ENCODE data around the gene NPR1. TPM values are rescaled to one million over a fixed set of nuclear protein-coding genes. Genes with fewer than 3 reads are reported as not detected.

The NPR1 gene
- total and polyA plus RNA-seq, 4 donors: 2.8 to 15.8 (median 8.7) TPM

DNA sequence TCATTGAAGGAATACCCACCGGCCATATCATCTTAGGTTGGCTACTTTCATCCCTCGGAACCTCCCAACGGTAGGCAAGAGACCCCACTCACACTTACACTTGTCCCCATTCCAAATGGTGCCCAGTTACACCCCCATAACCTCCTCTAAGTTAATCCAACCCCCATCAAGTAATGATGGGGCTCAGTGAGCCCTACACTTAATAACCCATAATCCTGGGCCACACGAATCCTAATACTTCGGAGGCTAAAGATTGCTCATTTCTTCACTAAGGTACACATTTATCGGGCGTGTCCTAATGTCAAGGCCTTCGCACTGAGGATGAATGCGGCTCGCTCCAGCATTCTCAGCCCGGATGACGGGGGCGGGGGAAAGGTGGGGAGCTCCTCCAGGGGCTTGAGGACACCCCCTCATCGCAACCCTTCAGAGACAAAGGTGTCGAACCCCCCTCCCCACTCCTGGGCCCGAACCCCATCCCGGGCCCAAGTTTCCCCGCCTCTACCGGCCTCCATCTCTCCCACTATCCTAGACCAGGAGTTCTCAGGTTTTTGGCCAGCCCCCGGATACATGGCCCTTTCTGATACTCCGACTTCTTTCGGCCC is 8.1 kb upstream of the NPR1 start:
- peaks cover 10 to 28% (median 25%) of the 10 kb centered on the region in 4 donors for H3K36me3 ChIP-seq (ENCODE audit: control insufficient read depth in 4 of 4, insufficient read depth in 3 of 4, low read depth in 1 of 4, low read length in 3 of 4)
- H3K9ac ChIP-seq (ENCODE audit: low read depth in 1 of 2, low read length in 2 of 2): peak overlapping the region; percentile 89 to 96
- peak overlapping the region; percentile 79 to 89 for H3K27ac ChIP-seq (ENCODE audit: low read depth in 1 of 2, low read length in 2 of 2)
- peak overlapping the region; percentile 70 to 99 (median 94) for H3K4me3 ChIP-seq (ENCODE audit: low read depth in 1 of 3, low read length in 3 of 3)
- TF ChIP-seq HNF4G (IDR thresholded peaks at IDR 0.05) (no peak), JUND (IDR thresholded peaks at IDR 0.05) (no peak), SP1 (IDR thresholded peaks at IDR 0.05) (no peak), TAF1 (conservative IDR thresholded peaks at IDR 0.05) (no peak)
- TF ChIP-seq, protein P1, sequence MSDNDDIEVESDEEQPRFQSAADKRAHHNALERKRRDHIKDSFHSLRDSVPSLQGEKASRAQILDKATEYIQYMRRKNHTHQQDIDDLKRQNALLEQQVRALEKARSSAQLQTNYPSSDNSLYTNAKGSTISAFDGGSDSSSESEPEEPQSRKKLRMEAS (IDR thresholded peaks at IDR 0.05): no peak
- TF ChIP-seq, protein P2, sequence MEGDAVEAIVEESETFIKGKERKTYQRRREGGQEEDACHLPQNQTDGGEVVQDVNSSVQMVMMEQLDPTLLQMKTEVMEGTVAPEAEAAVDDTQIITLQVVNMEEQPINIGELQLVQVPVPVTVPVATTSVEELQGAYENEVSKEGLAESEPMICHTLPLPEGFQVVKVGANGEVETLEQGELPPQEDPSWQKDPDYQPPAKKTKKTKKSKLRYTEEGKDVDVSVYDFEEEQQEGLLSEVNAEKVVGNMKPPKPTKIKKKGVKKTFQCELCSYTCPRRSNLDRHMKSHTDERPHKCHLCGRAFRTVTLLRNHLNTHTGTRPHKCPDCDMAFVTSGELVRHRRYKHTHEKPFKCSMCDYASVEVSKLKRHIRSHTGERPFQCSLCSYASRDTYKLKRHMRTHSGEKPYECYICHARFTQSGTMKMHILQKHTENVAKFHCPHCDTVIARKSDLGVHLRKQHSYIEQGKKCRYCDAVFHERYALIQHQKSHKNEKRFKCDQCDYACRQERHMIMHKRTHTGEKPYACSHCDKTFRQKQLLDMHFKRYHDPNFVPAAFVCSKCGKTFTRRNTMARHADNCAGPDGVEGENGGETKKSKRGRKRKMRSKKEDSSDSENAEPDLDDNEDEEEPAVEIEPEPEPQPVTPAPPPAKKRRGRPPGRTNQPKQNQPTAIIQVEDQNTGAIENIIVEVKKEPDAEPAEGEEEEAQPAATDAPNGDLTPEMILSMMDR (IDR thresholded peaks at IDR 0.05; ENCODE audit: low read depth, low read length, missing input control): no peak
- 2% methylated on average over 22 of the region's 22 CpGs for WGBS
- no peaks in the 10 kb centered on the region for H3K9me3 ChIP-seq (ENCODE audit: control insufficient read depth in 4 of 4, low read length in 3 of 4)
- no peaks in the 10 kb centered on the region for H3K27me3 ChIP-seq (ENCODE audit: control insufficient read depth in 4 of 4, insufficient read depth in 4 of 4, low read length in 3 of 4)
- H3K4me1 ChIP-seq (ENCODE audit: control insufficient read depth in 4 of 4, insufficient read depth in 4 of 4, low read length in 3 of 4): peaks cover 7 to 26% (median 23%) of the 10 kb centered on the region in 4 donors
- DNase-seq (ENCODE audit: low spot score): no peak

DNA sequence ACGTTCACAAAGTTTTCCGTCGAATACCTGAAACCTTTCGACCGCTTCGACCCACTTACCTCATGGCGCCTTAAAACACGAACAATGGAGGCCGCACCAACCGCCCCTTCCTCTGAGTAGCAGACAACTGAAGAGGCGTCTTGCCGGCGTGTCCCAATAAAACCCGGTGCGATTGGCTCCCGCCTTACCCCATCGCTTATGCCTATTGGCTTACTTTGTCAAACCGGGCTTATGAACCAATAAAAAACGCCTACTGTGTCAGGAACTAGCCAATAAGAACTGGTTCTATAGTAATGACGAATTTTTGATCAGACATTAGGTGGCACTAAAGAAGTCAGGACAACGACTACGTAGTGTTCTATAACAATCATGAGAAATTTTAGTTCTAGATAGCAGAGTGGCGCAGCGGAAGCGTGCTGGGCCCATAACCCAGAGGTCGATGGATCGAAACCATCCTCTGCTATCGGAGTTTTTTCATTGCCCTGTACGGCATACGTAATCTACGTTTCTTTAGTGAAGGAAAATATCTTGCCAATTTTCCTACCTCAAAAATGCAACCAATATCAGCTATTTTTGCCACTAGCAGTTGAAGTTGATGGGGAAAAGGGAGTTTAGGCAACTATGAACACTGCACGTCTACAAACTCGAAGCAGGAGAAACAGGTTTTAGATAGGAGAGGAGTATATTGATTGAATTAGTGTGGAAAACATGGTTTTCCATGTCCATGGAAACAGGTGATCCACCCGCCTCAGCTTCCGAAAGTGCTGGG is 7.4 kb upstream of the NPR1 start, which contains the start of gene ILF2:
TSS of gene ILF2 (minus strand) at position 135 of the 769 bp plus-strand sequence. CDS start at position 64, 71 bp downstream.
- Histone ChIP-seq H3K36me3 (ENCODE audit: control insufficient read depth in 4 of 4, insufficient read depth in 3 of 4, low read depth in 1 of 4, low read length in 3 of 4) (peaks cover 10 to 21% (median 19%) of the 10 kb centered on the region in 4 donors), H3K27me3 (ENCODE audit: control insufficient read depth in 4 of 4, insufficient read depth in 4 of 4, low read length in 3 of 4) (no peaks in the 10 kb centered on the region), H3K27ac (ENCODE audit: low read depth in 1 of 2, low read length in 2 of 2) (peak within 1 kb of the TSS; percentile 89 to 94), H3K4me3 (ENCODE audit: low read depth in 1 of 3, low read length in 3 of 3) (peak within 1 kb of the TSS; percentile 70 to 99 (median 94)), H3K9ac (ENCODE audit: low read depth in 1 of 2, low read length in 2 of 2) (peak within 1 kb of the TSS; percentile 89 to 96), H3K9me3 (ENCODE audit: control insufficient read depth in 4 of 4, low read length in 3 of 4) (no peaks in the 10 kb centered on the region), H3K4me1 (ENCODE audit: control insufficient read depth in 4 of 4, insufficient read depth in 4 of 4, low read length in 3 of 4) (peaks cover 7 to 19% (median 16%) of the 10 kb centered on the region in 4 donors)
- TF ChIP-seq, protein P1 (IDR thresholded peaks at IDR 0.05): peak; percentile 93
- TF ChIP-seq, protein P2 (IDR thresholded peaks at IDR 0.05; ENCODE audit: low read depth, low read length, missing input control): no peak
- TF ChIP-seq RXRA (IDR thresholded peaks at IDR 0.05): peak; percentile 53 to 67
- TF ChIP-seq, protein P3, sequence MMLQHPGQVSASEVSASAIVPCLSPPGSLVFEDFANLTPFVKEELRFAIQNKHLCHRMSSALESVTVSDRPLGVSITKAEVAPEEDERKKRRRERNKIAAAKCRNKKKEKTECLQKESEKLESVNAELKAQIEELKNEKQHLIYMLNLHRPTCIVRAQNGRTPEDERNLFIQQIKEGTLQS (IDR thresholded peaks at IDR 0.05): peak; percentile 100
- TF ChIP-seq, protein P4, sequence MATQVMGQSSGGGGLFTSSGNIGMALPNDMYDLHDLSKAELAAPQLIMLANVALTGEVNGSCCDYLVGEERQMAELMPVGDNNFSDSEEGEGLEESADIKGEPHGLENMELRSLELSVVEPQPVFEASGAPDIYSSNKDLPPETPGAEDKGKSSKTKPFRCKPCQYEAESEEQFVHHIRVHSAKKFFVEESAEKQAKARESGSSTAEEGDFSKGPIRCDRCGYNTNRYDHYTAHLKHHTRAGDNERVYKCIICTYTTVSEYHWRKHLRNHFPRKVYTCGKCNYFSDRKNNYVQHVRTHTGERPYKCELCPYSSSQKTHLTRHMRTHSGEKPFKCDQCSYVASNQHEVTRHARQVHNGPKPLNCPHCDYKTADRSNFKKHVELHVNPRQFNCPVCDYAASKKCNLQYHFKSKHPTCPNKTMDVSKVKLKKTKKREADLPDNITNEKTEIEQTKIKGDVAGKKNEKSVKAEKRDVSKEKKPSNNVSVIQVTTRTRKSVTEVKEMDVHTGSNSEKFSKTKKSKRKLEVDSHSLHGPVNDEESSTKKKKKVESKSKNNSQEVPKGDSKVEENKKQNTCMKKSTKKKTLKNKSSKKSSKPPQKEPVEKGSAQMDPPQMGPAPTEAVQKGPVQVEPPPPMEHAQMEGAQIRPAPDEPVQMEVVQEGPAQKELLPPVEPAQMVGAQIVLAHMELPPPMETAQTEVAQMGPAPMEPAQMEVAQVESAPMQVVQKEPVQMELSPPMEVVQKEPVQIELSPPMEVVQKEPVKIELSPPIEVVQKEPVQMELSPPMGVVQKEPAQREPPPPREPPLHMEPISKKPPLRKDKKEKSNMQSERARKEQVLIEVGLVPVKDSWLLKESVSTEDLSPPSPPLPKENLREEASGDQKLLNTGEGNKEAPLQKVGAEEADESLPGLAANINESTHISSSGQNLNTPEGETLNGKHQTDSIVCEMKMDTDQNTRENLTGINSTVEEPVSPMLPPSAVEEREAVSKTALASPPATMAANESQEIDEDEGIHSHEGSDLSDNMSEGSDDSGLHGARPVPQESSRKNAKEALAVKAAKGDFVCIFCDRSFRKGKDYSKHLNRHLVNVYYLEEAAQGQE (IDR thresholded peaks at IDR 0.05): peak; percentile 44
- TF ChIP-seq HNF4G (IDR thresholded peaks at IDR 0.05): no peak
- no peak for TF ChIP-seq FOXA2 (IDR thresholded peaks at IDR 0.05)
- TF ChIP-seq FOXA1 (IDR thresholded peaks at IDR 0.05): peak; percentile 43
- peak; percentile 25 to 37 for TF ChIP-seq RAD21 (IDR thresholded peaks at IDR 0.05)
- peak; percentile 19 to 60 for TF ChIP-seq JUND (IDR thresholded peaks at IDR 0.05)
- peak; percentile 55 for TF ChIP-seq TAF1 (conservative IDR thresholded peaks at IDR 0.05)
- peak; percentile 98 for TF ChIP-seq SP1 (IDR thresholded peaks at IDR 0.05)
- TF ChIP-seq, protein P5, sequence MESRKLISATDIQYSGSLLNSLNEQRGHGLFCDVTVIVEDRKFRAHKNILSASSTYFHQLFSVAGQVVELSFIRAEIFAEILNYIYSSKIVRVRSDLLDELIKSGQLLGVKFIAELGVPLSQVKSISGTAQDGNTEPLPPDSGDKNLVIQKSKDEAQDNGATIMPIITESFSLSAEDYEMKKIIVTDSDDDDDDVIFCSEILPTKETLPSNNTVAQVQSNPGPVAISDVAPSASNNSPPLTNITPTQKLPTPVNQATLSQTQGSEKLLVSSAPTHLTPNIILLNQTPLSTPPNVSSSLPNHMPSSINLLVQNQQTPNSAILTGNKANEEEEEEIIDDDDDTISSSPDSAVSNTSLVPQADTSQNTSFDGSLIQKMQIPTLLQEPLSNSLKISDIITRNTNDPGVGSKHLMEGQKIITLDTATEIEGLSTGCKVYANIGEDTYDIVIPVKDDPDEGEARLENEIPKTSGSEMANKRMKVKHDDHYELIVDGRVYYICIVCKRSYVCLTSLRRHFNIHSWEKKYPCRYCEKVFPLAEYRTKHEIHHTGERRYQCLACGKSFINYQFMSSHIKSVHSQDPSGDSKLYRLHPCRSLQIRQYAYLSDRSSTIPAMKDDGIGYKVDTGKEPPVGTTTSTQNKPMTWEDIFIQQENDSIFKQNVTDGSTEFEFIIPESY (IDR thresholded peaks at IDR 0.05): no peak
- TF ChIP-seq HNF4A (conservative IDR thresholded peaks at IDR 0.05): peak in 1 of 2 donors; percentile 22
- no peak for TF ChIP-seq EGR1 (IDR thresholded peaks at IDR 0.05; ENCODE audit: low read depth in 2 of 2)
- TF ChIP-seq YY1 (IDR thresholded peaks at IDR 0.05): peak; percentile 96
- TF ChIP-seq GABPA (IDR thresholded peaks at IDR 0.05 in 1 of 2, conservative IDR thresholded peaks at IDR 0.05 in 1 of 2): peak; percentile 20 to 40
- TF ChIP-seq NR2F2 (IDR thresholded peaks at IDR 0.05): peak; percentile 82
- DNase-seq (ENCODE audit: low spot score): peak; percentile 97
- under 1% methylated on average over 35 of the region's 35 CpGs for WGBS

Data from liver (tissue), 9 donors.